Thyroid gland (tissue), 4 donors: ENCODE measurements around the gene GATAD2A.

Experiments
- POLR2A ChIP-seq, 2 donors: fragments of 450-650 bp; IDR thresholded peaks; one replicate each; pipeline ENCODE4 v1.6.1; 2017; ENCODE audit warnings: antibody characterized with exemption in 2 of 2, mild to moderate bottlenecking in 2 of 2, moderate library complexity in 1 of 2
- TF ChIP-seq, protein P1 (sequence below), 6 experiments: fragments of 200-600 bp in 3 of 6; fragments of 450-650 bp in 3 of 6; sonication (generic) in 3 of 6; IDR thresholded peaks; one replicate each; pipeline ENCODE4 v1.5.1; 2016 to 2019; ENCODE audit warnings: antibody characterized with exemption in 6 of 6, mild to moderate bottlenecking in 2 of 6, inconsistent platforms in 1 of 6, moderate library complexity in 1 of 6

DNA sequence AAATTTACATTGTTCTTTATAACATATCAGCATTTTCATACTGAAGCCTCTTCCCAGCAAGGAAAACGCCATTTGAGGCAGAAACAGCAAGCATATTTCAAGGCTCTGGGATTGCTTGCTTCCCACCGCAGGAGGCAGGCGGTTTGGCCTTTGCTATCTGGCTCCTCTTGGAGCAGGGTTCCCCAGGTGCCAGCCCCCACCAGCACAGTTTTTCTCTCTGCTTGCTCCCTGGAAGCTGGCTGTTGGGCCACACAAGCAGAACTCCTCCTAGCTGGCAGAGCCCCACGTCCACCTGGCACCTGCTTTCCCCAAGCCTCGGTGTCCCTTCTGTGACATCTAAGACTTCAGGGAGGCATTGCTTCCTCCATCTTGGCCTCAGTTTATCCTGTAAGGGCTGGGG, 16.7 kb downstream of the GATAD2A start:
- TF ChIP-seq, protein P1, sequence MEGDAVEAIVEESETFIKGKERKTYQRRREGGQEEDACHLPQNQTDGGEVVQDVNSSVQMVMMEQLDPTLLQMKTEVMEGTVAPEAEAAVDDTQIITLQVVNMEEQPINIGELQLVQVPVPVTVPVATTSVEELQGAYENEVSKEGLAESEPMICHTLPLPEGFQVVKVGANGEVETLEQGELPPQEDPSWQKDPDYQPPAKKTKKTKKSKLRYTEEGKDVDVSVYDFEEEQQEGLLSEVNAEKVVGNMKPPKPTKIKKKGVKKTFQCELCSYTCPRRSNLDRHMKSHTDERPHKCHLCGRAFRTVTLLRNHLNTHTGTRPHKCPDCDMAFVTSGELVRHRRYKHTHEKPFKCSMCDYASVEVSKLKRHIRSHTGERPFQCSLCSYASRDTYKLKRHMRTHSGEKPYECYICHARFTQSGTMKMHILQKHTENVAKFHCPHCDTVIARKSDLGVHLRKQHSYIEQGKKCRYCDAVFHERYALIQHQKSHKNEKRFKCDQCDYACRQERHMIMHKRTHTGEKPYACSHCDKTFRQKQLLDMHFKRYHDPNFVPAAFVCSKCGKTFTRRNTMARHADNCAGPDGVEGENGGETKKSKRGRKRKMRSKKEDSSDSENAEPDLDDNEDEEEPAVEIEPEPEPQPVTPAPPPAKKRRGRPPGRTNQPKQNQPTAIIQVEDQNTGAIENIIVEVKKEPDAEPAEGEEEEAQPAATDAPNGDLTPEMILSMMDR (IDR thresholded peaks at IDR 0.05): no peak
- TF ChIP-seq POLR2A (IDR thresholded peaks at IDR 0.05): no peak
